HCT116 (cell line): ENCODE data around the gene DOCK2. TPM values are rescaled to one million over a fixed set of nuclear protein-coding genes. Genes with fewer than 3 reads are reported as not detected.

ENCODE experiments used
- ATAC-seq: fragments of 200-7000 bp; cut with Tn5 transposase; 2 replicates; pipeline ENCODE4 v1.9.1; 2020; ENCODE audit warnings: mild to moderate bottlenecking, moderate library complexity
- BruUV-seq: library from RNA; stranded (reverse); fragments of 400-500 nt; replicated peaks from 2 replicates; lab custom pipeline; 2021; lab: Mats Ljungman, UMichigan
- CTCF ChIA-PET: fragments of 300-600 bp; sonication (Branson Sonifier 250); formaldehyde crosslinking; loops from one replicate; lab custom pipeline; 2021; ENCODE audit warnings: antibody characterized with exemption; lab: Charles Lee
- POLR2A ChIA-PET: fragments of 300-600, 350-600 bp; sonication (Branson Sonifier 250); formaldehyde crosslinking; loops from one replicate; lab custom pipeline; 2021; ENCODE audit warnings: antibody characterized with exemption; lab: Charles Lee
- RAD21 ChIA-PET, 2 experiments: fragments of 300-600 bp; sonication (Branson Sonifier 250); formaldehyde crosslinking; loops; one replicate each; lab custom pipeline; 2023; ENCODE audit warnings: low total read pairs in 2 of 2; ENCODE audit not compliant: uncharacterized antibody in 2 of 2, unreplicated experiment in 2 of 2, low non-redundant PET in 1 of 2; lab: Charles Lee
- DNase-seq: peaks from one replicate; pipeline ENCODE4 v3.0.0-alpha.2; 2010; ENCODE audit warnings: low read depth, low spot score
- H2AFZ ChIP-seq: fragments of 200-600 bp; shearing (Covaris generic), sonication (generic); 2 replicates; pipeline ENCODE4 v1.6.1; 2017; ENCODE audit warnings: low read depth, mixed run types, mixed read lengths, antibody characterized with exemption, low read length; ENCODE audit not compliant: poor library complexity, severe bottlenecking
- H3K27ac ChIP-seq: 2 replicates; pipeline ENCODE4 v1.5.1; 2012; ENCODE audit warnings: low read depth, low read length
- H3K27me3 ChIP-seq: fragments of 200-600 bp; sonication (generic); 2 replicates; pipeline ENCODE4 v1.6.1; 2016; ENCODE audit warnings: mixed run types, low read length, mixed read lengths; ENCODE audit not compliant: insufficient read depth
- H3K36me3 ChIP-seq, 2 experiments: fragments of 200-500 bp in 1 of 2; fragments of 200-600 bp in 1 of 2; sonication (Bioruptor generic) in 1 of 2; sonication (generic) in 1 of 2; 2 replicates each; pipeline versions ENCODE4 v1.5.1 to v1.6.1; 2014 to 2016; ENCODE audit warnings: low read length in 2 of 2, inconsistent platforms in 1 of 2, mixed read lengths in 1 of 2, mixed run types in 1 of 2; ENCODE audit not compliant: insufficient read depth in 2 of 2, control insufficient read depth in 1 of 2
- H3K4me1 ChIP-seq, 2 experiments: fragments of 200-600 bp in 1 of 2; sonication (generic) in 1 of 2; 2 replicates each; pipeline versions ENCODE4 v1.5.1 to v1.6.1; 2012 to 2017; ENCODE audit warnings: low read length in 2 of 2, inconsistent platforms in 1 of 2, mild to moderate bottlenecking in 1 of 2, mixed read lengths in 1 of 2, mixed run types in 1 of 2, moderate library complexity in 1 of 2; ENCODE audit not compliant: insufficient read depth in 2 of 2, control insufficient read depth in 1 of 2
- H3K4me2 ChIP-seq: fragments of 200-600 bp; sonication (generic); 2 replicates; pipeline ENCODE4 v1.6.1; 2017; ENCODE audit warnings: mixed run types, low read length, mixed read lengths
- H3K4me3 ChIP-seq, 2 experiments: fragments of 200-600 bp in 1 of 2; sonication (generic) in 1 of 2; replicated peaks in 1 of 2; 2 replicates each; pipeline ENCODE4 v1.5.1; 2011 to 2016; ENCODE audit warnings: low read length in 2 of 2, control low read depth in 1 of 2, low read depth in 1 of 2, mild to moderate bottlenecking in 1 of 2, mixed read lengths in 1 of 2, mixed run types in 1 of 2
- H3K79me2 ChIP-seq: fragments of 200-600 bp; sonication (generic); 2 replicates; pipeline ENCODE4 v1.6.1; 2017; ENCODE audit warnings: mild to moderate bottlenecking, mixed run types, low read length, moderate library complexity, mixed read lengths; ENCODE audit not compliant: insufficient read depth
- H3K9ac ChIP-seq: fragments of 200-600 bp; sonication (generic); 2 replicates; pipeline ENCODE4 v1.6.1; 2016; ENCODE audit warnings: low read length, mixed read lengths
- H3K9me2 ChIP-seq: fragments of 200-600 bp; sonication (generic), shearing (Covaris generic); 2 replicates; pipeline ENCODE4 v1.6.1; 2017; ENCODE audit warnings: mixed run types, mild to moderate bottlenecking, moderate library complexity; ENCODE audit not compliant: insufficient read depth
- H3K9me3 ChIP-seq, 2 experiments: fragments of 200-500 bp in 1 of 2; fragments of 200-600 bp in 1 of 2; sonication (Bioruptor generic) in 1 of 2; sonication (generic) in 1 of 2; 2 replicates each; pipeline ENCODE4 v1.6.1; 2014 to 2017; ENCODE audit warnings: low read length in 2 of 2, mixed read lengths in 2 of 2, inconsistent platforms in 1 of 2, low read depth in 1 of 2, mild to moderate bottlenecking in 1 of 2, mixed run types in 1 of 2, moderate library complexity in 1 of 2; ENCODE audit not compliant: control insufficient read depth in 1 of 2, insufficient read depth in 1 of 2
- H4K20me1 ChIP-seq: fragments of 200-600 bp; sonication (generic), shearing (Covaris generic); 2 replicates; pipeline ENCODE4 v1.6.1; 2017; ENCODE audit warnings: mixed run types, mild to moderate bottlenecking, moderate library complexity; ENCODE audit not compliant: insufficient read depth
- CBX3 ChIP-seq: IDR thresholded peaks from 2 replicates; pipeline ENCODE4 v1.6.1; 2012; ENCODE audit warnings: low read depth
- ELF1 ChIP-seq: IDR thresholded peaks from 2 replicates; pipeline ENCODE4 v1.6.1; 2012; ENCODE audit warnings: low read depth, borderline replicate concordance
- EZH2 ChIP-seq: fragments of 200-600 bp; sonication (generic); IDR thresholded peaks from 2 replicates; pipeline ENCODE4 v1.6.1; 2017; ENCODE audit warnings: antibody characterized with exemption, mixed run types
- JUND ChIP-seq: IDR thresholded peaks from 2 replicates; pipeline ENCODE4 v1.6.1; 2012
- POLR2A ChIP-seq: IDR thresholded peaks from 2 replicates; pipeline ENCODE4 v1.7.0; 2011; ENCODE audit warnings: borderline replicate concordance; ENCODE audit not compliant: insufficient read depth, insufficient read length; ENCODE audit errors: extremely low read depth
- SIN3A ChIP-seq: IDR thresholded peaks from 2 replicates; pipeline ENCODE4 v1.6.1; 2012; ENCODE audit warnings: low read depth
- SP1 ChIP-seq: IDR thresholded peaks from 2 replicates; pipeline ENCODE4 v1.6.1; 2012; ENCODE audit warnings: low read depth
- ZFX ChIP-seq: fragments of 450-650 bp; IDR thresholded peaks from 2 replicates; pipeline ENCODE4 v1.6.1; 2017
- intact Hi-C: fragments of 100-400 bp; cut with micrococcal nuclease; formaldehyde crosslinking; loops from 2 replicates; pipeline ENCODE4 v1.10.0; 2022
- total RNA-seq: library from RNA; stranded (reverse); gene quantifications from one replicate; pipeline ENCODE4 v1.2.1, GENCODE V29; 2021; ENCODE audit not compliant: unreplicated experiment
- TF ChIP-seq, protein P1 (sequence below), 3 experiments: fragments of 200-600 bp in 1 of 3; sonication (generic) in 1 of 3; IDR thresholded peaks in 2 of 3; conservative IDR thresholded peaks in 1 of 3; 2 replicates each; pipeline ENCODE4 v1.5.1; 2012 to 2017; ENCODE audit warnings: low read depth in 2 of 3, low read length in 2 of 3, antibody characterized with exemption in 1 of 3, borderline replicate concordance in 1 of 3, control low read depth in 1 of 3, mild to moderate bottlenecking in 1 of 3, mixed read lengths in 1 of 3, mixed run types in 1 of 3, moderate library complexity in 1 of 3; ENCODE audit not compliant: insufficient read depth in 1 of 3
- TF ChIP-seq, protein P2 (sequence below): IDR thresholded peaks from 2 replicates; pipeline ENCODE4 v1.6.1; 2012; ENCODE audit warnings: low read depth

Gene DOCK2
- total RNA-seq, 1 experiment from 2014 or later: 0.89 TPM

- no peaks in the 10 kb centered on the region for H3K36me3 ChIP-seq
- no peak overlapping the region for H3K27ac ChIP-seq
- no peak overlapping the region for H3K9ac ChIP-seq
- peaks cover 28% of the 10 kb centered on the region for H3K27me3 ChIP-seq
- RAD21 ChIA-PET: no interaction called here
- CTCF ChIA-PET: no interaction called here
- H3K4me3 ChIP-seq: no peak overlapping the region
- no peaks in the 10 kb centered on the region for H3K9me3 ChIP-seq
- TF ChIP-seq CBX3 (no peak), EZH2 (no peak), SIN3A (no peak), ELF1 (no peak), POLR2A (no peak), ZFX (no peak), SP1 (no peak), JUND (no peak)
- TF ChIP-seq, protein P1, sequence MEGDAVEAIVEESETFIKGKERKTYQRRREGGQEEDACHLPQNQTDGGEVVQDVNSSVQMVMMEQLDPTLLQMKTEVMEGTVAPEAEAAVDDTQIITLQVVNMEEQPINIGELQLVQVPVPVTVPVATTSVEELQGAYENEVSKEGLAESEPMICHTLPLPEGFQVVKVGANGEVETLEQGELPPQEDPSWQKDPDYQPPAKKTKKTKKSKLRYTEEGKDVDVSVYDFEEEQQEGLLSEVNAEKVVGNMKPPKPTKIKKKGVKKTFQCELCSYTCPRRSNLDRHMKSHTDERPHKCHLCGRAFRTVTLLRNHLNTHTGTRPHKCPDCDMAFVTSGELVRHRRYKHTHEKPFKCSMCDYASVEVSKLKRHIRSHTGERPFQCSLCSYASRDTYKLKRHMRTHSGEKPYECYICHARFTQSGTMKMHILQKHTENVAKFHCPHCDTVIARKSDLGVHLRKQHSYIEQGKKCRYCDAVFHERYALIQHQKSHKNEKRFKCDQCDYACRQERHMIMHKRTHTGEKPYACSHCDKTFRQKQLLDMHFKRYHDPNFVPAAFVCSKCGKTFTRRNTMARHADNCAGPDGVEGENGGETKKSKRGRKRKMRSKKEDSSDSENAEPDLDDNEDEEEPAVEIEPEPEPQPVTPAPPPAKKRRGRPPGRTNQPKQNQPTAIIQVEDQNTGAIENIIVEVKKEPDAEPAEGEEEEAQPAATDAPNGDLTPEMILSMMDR (IDR thresholded peaks at IDR 0.05 in 2 of 3, conservative IDR thresholded peaks at IDR 0.05 in 1 of 3; ENCODE audit: borderline replicate concordance in 1 of 3, insufficient read depth in 1 of 3, low read depth in 2 of 3, low read length in 2 of 3): no peak
- TF ChIP-seq, protein P2, sequence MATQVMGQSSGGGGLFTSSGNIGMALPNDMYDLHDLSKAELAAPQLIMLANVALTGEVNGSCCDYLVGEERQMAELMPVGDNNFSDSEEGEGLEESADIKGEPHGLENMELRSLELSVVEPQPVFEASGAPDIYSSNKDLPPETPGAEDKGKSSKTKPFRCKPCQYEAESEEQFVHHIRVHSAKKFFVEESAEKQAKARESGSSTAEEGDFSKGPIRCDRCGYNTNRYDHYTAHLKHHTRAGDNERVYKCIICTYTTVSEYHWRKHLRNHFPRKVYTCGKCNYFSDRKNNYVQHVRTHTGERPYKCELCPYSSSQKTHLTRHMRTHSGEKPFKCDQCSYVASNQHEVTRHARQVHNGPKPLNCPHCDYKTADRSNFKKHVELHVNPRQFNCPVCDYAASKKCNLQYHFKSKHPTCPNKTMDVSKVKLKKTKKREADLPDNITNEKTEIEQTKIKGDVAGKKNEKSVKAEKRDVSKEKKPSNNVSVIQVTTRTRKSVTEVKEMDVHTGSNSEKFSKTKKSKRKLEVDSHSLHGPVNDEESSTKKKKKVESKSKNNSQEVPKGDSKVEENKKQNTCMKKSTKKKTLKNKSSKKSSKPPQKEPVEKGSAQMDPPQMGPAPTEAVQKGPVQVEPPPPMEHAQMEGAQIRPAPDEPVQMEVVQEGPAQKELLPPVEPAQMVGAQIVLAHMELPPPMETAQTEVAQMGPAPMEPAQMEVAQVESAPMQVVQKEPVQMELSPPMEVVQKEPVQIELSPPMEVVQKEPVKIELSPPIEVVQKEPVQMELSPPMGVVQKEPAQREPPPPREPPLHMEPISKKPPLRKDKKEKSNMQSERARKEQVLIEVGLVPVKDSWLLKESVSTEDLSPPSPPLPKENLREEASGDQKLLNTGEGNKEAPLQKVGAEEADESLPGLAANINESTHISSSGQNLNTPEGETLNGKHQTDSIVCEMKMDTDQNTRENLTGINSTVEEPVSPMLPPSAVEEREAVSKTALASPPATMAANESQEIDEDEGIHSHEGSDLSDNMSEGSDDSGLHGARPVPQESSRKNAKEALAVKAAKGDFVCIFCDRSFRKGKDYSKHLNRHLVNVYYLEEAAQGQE: no peak
- no peaks in the 10 kb centered on the region for H3K9me2 ChIP-seq
- H3K4me1 ChIP-seq: no peaks in the 10 kb centered on the region
- BruUV-seq: no TSS peak
- no peak overlapping the region for H3K4me2 ChIP-seq
- no peak overlapping the region for H2AFZ ChIP-seq
- no peaks in the 10 kb centered on the region for H3K79me2 ChIP-seq
- ATAC-seq (no peak), DNase-seq (no peak)
- no peaks in the 10 kb centered on the region for H4K20me1 ChIP-seq
- intact Hi-C loops: no loop called here
- POLR2A ChIA-PET: no interaction called here
Measured at GRCh38 chr5:169805937-169806700, 169.0 kb downstream of the DOCK2 start.
